ENCODE measurements around the gene ZNF827.

ZNF827 gene

DNA sequence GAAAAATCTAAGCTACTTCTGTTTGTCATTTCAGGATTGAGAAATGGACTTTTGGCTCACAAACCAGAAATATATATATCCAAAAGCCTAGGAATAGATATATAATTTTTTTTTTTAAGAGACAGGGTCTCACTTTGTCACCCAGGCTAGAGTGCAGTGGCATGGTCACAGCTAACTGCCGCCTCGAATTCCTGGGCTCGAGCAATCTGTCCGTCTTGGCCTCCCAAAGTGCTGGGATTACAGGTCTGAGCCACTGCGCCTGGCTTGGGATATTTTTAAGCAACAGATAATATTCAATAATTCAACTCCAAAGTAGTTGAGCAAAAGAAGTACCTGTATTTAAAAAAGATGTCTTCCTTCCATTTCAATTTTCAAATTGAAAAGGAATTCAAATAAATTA is 146.2 kb downstream of the ZNF827 start:
- no peak for DNase-seq (ENCODE audit: low read depth in 2 of 2)

DNA sequence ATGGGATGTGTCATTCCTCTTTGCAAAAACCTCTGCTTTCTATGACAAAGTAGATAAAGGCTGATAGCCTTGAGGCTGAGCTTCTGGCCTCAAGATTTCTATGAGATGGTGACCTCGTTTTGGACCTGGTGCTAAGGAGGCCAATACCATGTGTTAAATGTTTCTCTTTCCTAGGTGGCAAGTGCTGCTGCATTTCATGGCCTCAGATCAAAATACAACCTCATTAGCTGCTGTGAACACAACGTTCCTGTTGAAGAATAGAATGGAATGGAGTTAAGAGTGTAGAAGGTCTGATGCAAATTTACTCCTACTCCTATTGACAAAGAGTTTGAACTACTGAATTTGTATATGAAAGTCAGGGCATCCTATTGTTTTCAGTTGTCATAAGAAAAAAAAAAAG is 146.6 kb downstream of the ZNF827 start:
- DNase-seq (ENCODE audit: low read depth in 2 of 2): no peak

DNA sequence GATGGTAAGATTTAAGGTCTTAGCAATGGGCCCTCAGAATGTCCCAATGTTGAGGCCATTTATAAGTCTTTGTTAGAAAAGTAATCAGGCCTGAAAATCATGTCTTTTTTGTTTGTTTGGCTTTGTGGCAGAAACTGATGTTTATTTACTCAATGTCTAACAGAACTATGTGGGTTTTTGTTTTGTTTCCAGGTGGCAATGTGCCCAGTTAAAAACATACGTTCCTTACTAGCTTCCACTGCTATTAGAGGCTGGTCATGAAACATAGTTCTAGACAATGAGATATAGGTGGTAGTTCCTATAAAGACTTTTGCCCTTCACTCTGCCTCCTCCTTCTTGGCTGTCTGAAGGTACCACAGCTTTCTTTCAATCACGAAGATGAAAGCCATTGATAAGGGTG is 149.9 kb downstream of the ZNF827 start:
- no peak for DNase-seq (ENCODE audit: low read depth in 2 of 2)

DNA sequence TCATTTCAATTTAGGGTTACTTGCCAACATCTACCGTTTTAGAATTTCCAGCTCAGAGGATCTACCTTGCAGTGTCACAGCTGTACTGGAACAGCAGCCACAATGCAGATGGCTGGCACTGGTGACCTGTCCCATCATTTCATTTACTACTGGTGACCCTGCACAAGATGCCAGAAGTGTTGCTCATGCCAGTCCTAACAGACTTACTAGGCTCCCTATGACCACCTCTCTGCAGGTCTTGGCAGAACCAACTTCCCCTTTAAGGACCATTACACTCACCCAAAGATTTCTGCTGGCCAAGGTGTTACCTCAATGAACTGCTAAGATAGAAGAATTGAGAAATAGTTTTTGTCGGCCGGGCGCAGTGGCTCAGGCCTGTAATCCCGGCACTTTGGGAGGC is 151.8 kb downstream of the ZNF827 start:
- DNase-seq (ENCODE audit: low read depth in 2 of 2): no peak

DNA sequence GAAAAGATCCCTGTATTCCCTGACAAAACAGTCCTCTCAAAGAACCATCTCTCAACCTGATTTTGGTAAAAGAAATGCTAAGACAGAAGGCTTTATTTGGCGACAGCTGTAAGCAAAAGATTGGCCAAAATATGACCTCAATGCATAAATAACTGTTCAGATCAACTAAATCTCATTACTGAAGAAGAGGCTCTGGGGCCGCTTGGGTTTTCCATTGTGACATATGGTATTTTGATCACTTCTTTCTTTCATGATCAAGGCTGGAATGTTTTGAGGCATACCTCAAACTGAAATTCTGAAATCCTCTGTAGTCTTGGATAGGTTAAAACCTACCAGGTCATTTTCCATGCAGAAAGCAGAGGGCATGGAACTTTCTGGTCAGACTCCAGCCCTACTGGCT is 152.4 kb downstream of the ZNF827 start:
- DNase-seq (ENCODE audit: low read depth in 2 of 2): no peak

DNA sequence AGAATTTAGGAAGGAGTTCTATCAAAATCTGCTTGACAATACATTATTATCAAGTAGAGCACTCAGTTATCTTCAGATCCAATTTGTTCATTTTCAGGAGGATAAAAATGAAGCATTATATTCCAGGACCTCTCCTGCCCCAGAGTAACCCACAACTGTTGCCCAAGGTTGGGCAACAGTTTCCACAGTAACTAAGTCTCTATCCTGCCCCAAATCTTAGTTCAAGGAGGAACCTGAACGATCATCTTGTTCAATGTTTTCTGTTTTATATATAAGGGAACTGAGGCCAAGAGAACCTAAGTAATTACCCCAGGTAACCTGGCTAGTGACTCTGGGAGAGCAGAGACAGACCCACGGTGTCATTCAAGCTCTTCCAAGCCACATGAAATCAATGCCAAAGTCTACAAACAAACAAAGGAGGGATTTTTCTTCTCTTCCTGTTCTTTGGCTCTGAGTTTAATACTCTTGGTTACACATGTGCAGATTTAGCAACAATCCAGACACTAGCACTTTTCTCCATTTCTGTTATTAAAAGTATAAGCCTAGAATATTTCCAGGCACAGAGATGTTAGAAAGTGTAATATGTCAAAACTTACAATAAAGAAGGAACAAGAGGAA is 153.1 kb downstream of the ZNF827 start:
- DNase-seq (ENCODE audit: low read depth in 2 of 2): no peak

DNA sequence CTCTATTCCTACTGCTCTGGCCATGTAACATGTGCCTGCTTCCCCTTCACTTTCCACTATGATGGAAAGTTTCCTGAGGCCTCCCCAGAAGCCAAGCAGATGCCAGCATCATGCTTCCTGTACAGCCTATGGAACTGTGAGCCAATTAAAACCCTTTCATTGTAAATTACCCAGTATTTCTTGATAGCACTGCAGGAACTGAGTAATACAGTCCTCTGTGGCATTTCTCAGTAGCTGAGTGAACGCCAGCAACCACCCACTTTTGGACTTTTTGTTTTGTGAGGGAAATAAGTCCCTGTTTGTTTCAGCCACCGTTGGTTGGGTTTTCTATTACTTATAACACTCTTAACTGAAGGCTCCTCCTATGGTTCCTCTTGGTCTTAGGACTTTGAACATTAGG is 154.6 kb downstream of the ZNF827 start:
- no peak for DNase-seq (ENCODE audit: low read depth in 2 of 2)

DNA sequence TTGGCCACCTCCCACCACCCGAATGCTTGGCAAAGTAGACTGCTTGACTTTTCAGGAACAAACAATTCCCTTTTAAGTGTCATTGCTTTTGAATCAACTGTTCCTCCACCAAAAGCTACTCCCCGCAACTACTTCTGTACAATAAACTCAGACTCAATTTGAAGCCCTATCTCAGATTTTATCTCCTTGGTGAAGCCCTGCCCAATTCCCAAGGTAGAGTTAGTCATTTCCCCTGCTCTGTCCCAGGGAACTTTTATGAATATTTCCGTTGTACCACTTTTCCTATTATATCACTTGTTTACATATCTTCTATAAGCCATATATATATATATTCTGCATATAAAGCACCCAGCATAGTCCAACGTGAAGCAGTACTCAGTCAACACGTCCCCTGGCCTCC is 155.9 kb downstream of the ZNF827 start:
- DNase-seq (ENCODE audit: low read depth in 2 of 2): no peak

DNA sequence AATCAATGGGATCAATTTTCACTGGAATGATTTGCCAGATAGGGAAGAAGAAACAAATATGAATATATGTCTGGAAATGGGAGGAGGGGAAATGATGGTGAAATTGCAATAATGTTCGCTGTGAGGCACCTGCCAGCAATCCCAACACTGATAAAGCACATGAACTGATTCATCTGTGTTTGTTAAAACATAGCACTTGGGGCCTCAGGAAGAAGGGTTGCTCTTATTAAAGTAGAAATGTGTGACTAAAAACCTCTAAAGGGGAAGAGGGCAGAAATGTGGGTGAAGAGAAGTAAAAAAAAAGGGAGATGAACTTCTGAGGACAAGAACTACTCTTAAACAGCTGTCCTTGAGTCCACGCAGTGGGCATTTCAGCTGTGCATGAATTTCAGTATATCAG is 157.3 kb downstream of the ZNF827 start:
- DNase-seq (ENCODE audit: low read depth in 2 of 2): no peak

DNA sequence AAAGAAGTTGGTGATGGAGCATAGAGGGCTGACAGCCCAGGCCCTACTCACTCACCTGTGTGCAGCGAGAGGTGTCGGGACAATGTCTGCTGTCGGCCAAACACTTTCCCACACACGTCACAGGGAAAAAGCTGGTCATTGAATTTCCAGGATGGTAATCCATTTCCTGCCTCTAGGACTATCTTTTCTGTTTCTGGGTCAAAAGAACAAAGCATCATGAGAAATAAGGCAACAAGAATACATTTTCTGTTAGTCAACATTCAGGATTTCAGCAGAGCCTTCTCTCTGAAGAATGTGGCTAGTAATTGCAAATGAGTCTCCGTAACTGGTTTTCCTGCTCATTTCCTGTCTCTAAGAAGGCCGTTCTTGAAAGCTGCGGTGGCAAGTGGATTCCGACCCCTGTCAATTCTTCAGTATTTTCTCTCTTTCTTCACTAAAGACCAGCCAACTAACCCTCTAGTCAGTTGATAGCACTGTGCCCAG is 159.3 kb downstream of the ZNF827 start:
- no peak for DNase-seq (ENCODE audit: low read depth in 2 of 2)

DNA sequence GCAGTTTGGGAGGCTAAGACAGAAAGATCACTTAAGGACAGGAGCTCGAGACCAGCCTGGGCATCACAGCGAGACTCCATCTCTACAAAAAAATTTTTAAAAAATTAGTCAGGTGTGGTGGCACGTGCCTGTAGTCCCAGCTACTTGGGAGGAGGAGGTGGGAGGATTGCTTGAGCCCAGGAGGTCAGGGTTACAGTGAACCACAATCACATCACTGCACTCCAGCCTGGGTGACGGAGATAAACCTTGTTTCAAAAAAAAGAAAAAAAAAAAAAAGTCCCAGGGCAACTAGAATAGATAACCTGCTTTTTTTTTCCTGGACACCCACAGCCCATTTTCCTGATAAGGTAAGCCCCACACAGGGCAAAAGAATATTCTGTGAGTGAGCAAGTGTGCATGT is 162.4 kb downstream of the ZNF827 start:
- DNase-seq (ENCODE audit: low read depth in 2 of 2): no peak

DNA sequence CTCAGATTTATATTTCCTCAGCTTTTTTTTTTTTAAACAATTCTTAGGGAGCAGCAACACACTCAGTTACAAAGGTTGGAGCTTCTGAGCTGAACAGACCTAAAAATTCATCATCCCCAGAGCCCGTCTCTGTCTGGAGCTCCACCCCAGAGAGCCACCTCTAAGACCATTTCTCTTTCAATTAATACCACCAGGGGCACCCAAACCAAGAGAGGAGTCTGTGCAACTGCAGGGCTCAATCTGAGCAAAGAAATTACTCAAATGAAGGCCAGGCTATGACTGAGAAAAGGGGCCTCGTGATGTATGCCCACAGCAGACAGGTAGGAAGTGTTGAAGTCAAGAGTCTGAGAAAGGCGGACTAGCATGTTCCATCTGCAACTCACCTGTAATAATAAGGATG is 163.2 kb downstream of the ZNF827 start:
- DNase-seq (ENCODE audit: low read depth in 2 of 2): no peak

DNA sequence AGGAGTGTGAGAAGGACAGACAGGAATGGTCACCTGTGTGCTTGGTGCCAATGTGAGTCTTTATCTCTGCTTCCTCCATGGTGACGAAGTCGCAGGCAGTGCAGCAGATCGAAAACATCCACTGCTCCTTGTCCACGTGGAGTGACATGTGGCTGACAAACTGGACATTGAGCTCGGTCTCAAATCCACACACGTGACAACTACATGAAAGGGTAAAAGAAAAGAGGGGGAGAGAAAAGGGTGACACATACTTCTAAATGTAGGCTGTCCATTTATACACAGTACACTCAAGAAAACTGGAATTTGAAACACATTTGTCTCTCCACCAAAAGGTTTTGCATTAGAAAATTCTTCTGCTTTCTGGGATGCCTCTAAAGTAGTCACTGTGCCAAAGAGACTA is 164.2 kb downstream of the ZNF827 start:
- DNase-seq (ENCODE audit: low read depth in 2 of 2): no peak

DNA sequence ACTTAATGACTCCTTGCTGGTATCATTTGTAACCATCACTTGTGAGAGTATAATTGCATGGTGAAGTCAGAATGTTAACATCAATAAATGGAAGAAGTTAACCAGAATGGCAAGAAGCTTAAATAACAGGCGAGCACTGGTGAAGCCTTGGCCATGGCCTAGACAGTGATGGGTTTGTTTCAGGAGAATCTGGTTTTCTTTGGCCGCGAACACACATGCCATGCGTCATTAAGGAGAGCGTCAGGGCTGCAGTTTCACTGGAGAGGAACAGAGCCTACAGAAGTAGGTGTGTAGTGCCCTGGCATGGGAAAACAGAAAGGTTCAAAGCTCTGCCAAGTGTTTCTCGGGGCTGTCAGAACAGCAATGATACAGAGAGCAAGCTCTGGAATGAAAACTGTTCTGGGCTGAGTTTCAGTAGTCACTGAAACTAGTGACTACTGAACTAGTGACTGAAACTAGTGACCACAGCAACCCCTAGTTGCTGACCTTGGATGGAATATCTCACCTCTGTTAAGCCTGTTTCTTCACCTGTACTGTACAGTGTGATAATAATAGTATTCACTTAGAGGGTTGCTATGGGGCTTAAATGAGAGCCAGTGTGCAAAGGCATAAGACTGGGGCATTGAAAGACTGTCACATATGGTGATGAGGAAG is 164.9 kb downstream of the ZNF827 start:
- DNase-seq (ENCODE audit: low read depth in 2 of 2): no peak

DNA sequence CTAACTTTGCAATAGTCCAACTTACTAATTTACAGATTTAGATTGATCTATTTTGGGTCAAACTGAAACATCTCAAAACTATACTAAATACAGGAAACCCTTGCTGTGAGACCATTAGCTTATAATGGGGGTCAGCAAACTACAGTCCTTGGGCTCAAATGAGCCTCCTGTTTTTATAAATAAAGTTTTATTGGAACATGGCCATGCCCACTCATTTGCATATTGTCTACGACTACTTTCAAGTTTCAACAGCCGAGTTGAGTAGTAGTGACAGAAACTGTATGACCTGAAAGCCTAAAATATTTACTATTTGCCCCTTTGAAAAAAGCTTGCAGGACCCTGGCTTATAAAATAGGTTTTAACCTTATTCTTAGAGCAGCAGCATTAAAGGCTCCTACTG is 166.3 kb downstream of the ZNF827 start:
- DNase-seq (ENCODE audit: low read depth in 2 of 2): no peak

DNA sequence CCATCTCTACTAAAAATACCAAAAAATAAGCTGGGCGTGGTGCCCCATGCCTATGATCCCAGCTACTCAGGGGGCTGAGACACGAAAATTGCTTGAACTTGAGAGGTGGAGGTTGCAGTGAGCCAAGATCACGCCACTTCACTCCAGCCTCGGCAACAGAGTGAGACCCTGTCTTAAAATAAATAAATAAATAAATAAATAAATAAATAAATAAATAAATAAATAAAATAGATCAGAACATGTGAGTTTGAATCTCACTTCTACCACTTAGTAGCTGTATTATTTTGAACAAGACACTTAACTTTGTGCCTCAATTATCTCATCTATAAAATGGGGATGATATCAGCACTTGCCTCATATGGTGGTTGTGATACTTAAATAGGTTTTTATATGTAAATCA is 168.5 kb downstream of the ZNF827 start:
- no peak for DNase-seq (ENCODE audit: low read depth in 2 of 2)

DNA sequence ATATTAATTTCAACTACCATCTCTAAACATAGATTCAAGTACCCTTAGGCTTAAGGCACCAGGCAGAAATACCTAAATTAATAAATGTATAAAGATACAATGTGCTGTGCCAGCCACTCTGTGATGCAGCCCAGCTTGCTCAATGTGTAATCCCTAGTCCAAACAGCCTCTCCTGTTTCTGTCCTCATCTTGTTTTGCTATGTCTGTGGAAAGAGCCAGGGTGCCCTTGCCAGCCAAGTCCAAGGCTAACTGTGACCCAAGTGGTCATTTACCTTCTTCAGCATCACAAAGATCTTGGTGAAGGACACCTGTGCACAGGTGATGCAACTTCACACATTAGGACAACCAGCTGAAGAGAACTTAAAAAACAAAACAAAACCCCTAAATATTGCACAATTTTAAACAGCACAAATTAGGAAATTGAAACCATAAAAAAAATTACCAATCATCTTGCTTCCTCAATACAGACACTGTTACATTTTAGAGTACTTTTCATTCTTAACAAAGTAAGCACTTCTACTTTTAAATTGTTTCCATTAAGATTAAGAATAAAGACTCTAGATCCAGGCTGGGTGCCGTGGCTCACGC is 169.1 kb downstream of the ZNF827 start:
- no peak for DNase-seq (ENCODE audit: low read depth in 2 of 2)

DNA sequence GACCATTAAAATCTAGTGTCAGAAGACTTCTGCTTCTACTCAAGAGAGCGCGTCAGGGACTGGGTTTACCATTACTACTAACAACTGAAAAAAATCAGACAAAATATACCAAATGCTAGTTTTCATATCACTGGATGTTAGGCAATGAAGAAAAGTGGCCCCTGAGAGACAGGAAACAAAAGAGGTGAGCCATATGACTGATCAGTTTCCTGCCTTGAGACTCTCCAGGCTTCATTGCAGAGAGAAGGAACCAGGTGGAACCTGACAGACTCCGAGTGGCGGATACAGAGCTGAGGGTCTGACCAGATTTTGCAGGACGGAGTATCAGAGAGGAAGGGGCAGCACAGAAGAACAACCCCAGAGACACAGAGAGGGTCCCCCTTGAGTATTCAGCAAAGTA is 172.3 kb downstream of the ZNF827 start:
- DNase-seq (ENCODE audit: low read depth in 2 of 2): no peak

DNA sequence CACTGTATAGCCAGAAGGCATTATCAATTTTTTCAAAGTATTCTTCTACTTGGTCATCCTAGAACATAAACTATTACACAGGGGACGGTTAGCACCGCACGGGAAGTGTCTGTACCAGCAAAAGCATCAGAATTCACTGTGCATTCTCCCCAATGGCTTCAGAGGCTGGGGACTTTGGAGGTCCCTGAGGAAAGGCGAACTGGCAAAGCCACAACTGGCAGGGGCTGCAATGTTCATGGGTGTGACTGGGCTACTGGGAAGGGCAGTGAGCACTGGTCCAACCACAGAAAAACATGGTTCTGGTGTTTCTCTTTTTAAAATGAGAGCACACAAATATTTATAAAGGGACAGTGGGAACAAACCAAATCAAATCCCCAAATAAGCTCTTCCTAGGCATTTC is 175.2 kb downstream of the ZNF827 start:
- no peak for DNase-seq (ENCODE audit: low read depth in 2 of 2)

DNA sequence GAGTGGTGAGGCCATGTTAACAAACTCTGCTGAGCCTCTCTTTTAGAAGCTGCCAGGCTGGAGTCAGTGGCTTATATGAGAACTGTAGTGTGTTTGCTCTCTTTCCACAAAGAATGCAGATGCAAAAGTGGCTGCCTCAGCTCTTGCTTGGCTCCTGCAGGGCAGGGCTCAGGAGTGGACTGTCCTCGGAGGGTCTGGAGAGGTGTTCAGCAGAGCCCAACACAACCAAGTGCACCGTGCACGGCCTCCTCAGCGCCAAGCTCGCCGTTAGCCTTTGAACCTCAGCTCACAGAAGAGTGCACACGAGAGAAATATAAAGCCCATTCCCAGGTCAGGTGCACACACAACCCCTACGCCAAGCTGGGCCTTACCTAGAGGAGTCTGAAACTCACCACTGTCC is 175.9 kb downstream of the ZNF827 start:
- DNase-seq (ENCODE audit: low read depth in 2 of 2): no peak

DNA sequence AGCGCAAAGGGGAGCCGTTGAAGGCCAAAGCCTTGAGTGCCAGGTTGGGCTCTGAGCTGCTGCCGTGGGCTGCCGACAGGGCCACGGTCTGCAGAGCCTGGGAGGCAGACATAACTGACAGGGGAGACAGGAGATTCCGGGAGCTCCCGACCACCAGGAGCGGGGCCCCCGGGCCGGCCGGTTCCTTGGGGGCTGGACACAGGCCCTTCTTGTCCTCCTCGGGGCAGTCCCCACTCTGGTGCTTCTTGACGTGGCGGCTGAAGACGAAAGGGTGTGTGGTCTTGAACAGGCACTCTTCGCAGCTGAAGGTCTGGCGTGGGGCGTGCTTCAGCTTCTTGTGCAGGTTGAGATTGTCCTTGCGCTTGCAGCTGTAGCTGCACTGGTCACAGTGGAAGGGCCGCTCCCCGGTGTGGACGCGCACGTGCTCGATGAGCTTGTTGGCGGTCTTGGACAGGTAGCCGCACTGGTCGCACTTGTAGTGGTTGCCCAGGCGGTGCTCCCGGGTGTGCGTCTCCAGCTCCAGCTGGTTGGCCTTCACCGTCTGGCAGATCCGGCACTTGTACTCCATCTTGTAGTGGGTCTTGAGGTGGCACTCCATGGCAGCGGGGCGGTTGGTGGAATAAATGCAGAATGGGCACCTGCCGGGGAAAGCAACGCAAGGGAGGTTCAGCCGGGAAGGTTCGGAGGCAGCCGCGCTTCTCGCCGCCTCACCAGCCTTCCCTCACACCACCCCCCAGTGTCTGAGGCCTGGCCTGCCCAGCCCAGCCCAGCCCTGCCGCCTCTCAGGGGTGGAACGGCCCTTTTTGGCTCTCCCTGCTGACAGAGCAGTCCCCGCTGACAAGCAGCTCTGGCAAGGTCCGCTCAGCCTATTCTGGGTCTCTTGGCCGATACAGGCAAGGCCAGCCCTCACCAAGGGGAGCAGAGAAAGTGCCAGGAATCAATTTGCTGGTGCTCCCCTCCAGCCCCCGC is 177.4 kb downstream of the ZNF827 start:
- no peak for DNase-seq (ENCODE audit: low read depth in 2 of 2)

DNA sequence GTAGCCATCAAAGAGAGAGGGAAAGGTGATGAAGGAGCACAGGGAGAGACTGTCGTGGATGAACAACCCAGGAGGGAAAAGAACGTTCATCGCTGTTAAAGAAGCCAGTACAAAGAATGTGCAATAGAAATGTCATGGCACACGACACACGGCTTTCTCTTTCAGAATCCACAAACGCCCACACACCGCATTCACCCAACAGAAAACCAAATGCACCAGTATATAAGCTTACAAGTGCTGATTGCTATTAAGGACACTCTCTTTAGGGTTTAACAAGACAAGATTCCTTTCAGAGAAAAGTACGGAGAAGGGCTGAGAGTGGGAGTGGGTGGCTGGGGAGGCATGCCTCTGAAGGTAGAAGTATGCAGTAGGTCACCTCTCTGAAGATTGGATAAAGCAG is 178.4 kb downstream of the ZNF827 start:
- no peak for DNase-seq (ENCODE audit: low read depth in 2 of 2)
